ENCODE data around the gene VAMP1. TPM values are rescaled to one million over a fixed set of nuclear protein-coding genes. Genes with fewer than 3 reads are reported as not detected.
A peak's percentile ranks its signal among the peaks of the same experiment; 100 is the strongest.

The VAMP1 gene
- total and polyA plus RNA-seq, 9 of the 15 experiments (the other 6 are each of a cell fraction or from before 2014, with no cell fraction given), result 0.76 to 13.2 (median 4.2) TPM

DNA sequence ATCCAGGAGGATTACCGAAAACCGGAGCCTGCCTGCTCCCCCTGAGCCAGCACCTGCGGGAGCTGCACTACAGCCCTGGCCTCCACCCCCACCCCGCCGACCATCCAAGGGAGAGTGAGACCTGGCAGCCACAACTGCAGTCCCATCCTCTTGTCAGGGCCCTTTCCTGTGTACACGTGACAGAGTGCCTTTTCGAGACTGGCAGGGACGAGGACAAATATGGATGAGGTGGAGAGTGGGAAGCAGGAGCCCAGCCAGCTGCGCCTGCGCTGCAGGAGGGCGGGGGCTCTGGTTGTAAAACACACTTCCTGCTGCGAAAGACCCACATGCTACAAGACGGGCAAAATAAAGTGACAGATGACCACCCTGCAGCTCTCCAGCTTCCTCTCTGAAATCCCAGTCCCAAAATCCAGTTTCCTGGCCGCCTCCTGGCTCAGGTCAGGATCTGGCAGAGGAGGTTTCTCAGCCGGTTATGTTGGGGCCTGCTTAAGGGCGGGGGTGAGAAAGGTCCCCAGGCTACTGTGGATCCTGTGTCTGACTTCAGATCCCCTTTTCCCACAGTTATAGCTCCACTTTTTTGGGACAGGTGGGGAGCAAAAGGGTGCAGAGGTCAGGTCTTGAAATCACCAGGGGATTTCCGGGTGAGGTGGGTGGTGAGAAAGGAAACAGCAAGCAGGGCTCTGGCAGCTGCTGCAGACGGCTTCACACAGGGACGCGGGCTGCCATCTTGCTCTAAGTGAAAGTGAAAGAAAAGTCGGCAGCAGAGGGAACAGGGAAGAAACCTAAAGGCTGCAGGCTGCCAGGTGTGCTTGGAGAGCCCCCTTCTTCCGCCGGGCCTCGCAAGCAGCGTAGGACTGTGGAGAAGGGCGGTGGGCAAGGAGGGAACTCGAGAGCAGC lies 18.9 kb downstream of the VAMP1 start, which contains the start of gene TAPBPL (continued):
- peak; percentile 49; the same call in 1 of the 2 replicates for TF ChIP-seq L3MBTL2 (IDR thresholded peaks at IDR 0.05)
- no peak for TF ChIP-seq NFATC3 (IDR thresholded peaks at IDR 0.05)
- TF ChIP-seq U2AF2 (optimal IDR thresholded peaks at IDR 0.05; ENCODE audit: low read depth, low read length), result no peak
- TF ChIP-seq RBFOX2 (IDR thresholded peaks at IDR 0.05; ENCODE audit: low read depth, low read length), result peak; percentile 58
- no peak for TF ChIP-seq ZC3H8 (IDR thresholded peaks at IDR 0.05)
- TF ChIP-seq, protein P1, sequence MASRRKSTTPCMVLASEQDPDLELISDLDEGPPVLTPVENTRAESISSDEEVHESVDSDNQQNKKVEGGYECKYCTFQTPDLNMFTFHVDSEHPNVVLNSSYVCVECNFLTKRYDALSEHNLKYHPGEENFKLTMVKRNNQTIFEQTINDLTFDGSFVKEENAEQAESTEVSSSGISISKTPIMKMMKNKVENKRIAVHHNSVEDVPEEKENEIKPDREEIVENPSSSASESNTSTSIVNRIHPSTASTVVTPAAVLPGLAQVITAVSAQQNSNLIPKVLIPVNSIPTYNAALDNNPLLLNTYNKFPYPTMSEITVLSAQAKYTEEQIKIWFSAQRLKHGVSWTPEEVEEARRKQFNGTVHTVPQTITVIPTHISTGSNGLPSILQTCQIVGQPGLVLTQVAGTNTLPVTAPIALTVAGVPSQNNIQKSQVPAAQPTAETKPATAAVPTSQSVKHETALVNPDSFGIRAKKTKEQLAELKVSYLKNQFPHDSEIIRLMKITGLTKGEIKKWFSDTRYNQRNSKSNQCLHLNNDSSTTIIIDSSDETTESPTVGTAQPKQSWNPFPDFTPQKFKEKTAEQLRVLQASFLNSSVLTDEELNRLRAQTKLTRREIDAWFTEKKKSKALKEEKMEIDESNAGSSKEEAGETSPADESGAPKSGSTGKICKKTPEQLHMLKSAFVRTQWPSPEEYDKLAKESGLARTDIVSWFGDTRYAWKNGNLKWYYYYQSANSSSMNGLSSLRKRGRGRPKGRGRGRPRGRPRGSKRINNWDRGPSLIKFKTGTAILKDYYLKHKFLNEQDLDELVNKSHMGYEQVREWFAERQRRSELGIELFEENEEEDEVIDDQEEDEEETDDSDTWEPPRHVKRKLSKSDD (conservative IDR thresholded peaks at IDR 0.05; ENCODE audit: low read length), result no peak
- no peak for TF ChIP-seq ID3 (CRISPR knock-in tag; IDR thresholded peaks at IDR 0.05)
- peak; percentile 50; the same call in 1 of the 2 replicates for TF ChIP-seq ID3 (tag; IDR thresholded peaks at IDR 0.05)
- TF ChIP-seq, protein P2, sequence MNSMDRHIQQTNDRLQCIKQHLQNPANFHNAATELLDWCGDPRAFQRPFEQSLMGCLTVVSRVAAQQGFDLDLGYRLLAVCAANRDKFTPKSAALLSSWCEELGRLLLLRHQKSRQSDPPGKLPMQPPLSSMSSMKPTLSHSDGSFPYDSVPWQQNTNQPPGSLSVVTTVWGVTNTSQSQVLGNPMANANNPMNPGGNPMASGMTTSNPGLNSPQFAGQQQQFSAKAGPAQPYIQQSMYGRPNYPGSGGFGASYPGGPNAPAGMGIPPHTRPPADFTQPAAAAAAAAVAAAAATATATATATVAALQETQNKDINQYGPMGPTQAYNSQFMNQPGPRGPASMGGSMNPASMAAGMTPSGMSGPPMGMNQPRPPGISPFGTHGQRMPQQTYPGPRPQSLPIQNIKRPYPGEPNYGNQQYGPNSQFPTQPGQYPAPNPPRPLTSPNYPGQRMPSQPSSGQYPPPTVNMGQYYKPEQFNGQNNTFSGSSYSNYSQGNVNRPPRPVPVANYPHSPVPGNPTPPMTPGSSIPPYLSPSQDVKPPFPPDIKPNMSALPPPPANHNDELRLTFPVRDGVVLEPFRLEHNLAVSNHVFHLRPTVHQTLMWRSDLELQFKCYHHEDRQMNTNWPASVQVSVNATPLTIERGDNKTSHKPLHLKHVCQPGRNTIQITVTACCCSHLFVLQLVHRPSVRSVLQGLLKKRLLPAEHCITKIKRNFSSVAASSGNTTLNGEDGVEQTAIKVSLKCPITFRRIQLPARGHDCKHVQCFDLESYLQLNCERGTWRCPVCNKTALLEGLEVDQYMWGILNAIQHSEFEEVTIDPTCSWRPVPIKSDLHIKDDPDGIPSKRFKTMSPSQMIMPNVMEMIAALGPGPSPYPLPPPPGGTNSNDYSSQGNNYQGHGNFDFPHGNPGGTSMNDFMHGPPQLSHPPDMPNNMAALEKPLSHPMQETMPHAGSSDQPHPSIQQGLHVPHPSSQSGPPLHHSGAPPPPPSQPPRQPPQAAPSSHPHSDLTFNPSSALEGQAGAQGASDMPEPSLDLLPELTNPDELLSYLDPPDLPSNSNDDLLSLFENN (IDR thresholded peaks at IDR 0.05; ENCODE audit: low read depth in 2 of 2, low read length in 2 of 2), result no peak
- peak; percentile 57; the same call in 1 of the 2 replicates for TF ChIP-seq TAF7 (tag; IDR thresholded peaks at IDR 0.05)
- no peak for TF ChIP-seq NCOA4 (IDR thresholded peaks at IDR 0.05; ENCODE audit: partially characterized antibody)
- TF ChIP-seq ARID3A (IDR thresholded peaks at IDR 0.05; ENCODE audit: borderline replicate concordance, low read depth, low read length), result no peak
